HepG2 (cell line): ENCODE measurements around the gene ATOH8. TPM values are rescaled to one million over a fixed set of nuclear protein-coding genes. Genes with fewer than 3 reads are reported as not detected.

Experiments used
- AKAP8 ChIP-seq: sonication (generic); formaldehyde crosslinking; IDR thresholded peaks from 2 replicates; pipeline ENCODE4 v1.5.1; 2020; ENCODE audit warnings: mild to moderate bottlenecking, missing genetic modification reagents
- ARID3A ChIP-seq: IDR thresholded peaks from 2 replicates; pipeline ENCODE4 v1.6.1; 2012; ENCODE audit warnings: low read depth, low read length, improper control_type of control experiment
- BCL6 ChIP-seq: IDR thresholded peaks from 2 replicates; pipeline ENCODE4 v1.6.1; 2016; ENCODE audit warnings: missing genetic modification reagents, missing compliant biosample characterization
- BORCS8-MEF2B ChIP-seq: sonication (generic); formaldehyde crosslinking; IDR thresholded peaks from 2 replicates; pipeline ENCODE4 v1.8.0; 2022; ENCODE audit warnings: mild to moderate bottlenecking, missing genetic modification reagents
- GABPB1 ChIP-seq: IDR thresholded peaks from 2 replicates; pipeline ENCODE4 v1.6.1; 2016; ENCODE audit warnings: mild to moderate bottlenecking, missing genetic modification reagents, moderate library complexity, missing compliant biosample characterization
- HMG20B ChIP-seq: conservative IDR thresholded peaks from 2 replicates; pipeline ENCODE4 v1.6.1; 2016; ENCODE audit warnings: missing genetic modification reagents, missing compliant biosample characterization
- HOXA9 ChIP-seq: sonication (generic); formaldehyde crosslinking; IDR thresholded peaks from 2 replicates; pipeline ENCODE4 v1.8.1; 2022; ENCODE audit warnings: missing genetic modification reagents, mild to moderate bottlenecking, moderate library complexity, borderline replicate concordance
- JDP2 ChIP-seq: sonication (generic); formaldehyde crosslinking; IDR thresholded peaks from 2 replicates; pipeline ENCODE4 v1.8.1; 2022; ENCODE audit warnings: missing genetic modification reagents, borderline replicate concordance
- NR3C1 ChIP-seq: sonication (generic); formaldehyde crosslinking; IDR thresholded peaks from 2 replicates; pipeline ENCODE4 v1.4.0; 2020; ENCODE audit warnings: missing genetic modification reagents
- THAP8 ChIP-seq: sonication (generic); formaldehyde crosslinking; IDR thresholded peaks from 2 replicates; pipeline ENCODE4 v1.5.1; 2020; ENCODE audit warnings: missing genetic modification reagents, mild to moderate bottlenecking, borderline replicate concordance
- XBP1 ChIP-seq: sonication (generic); formaldehyde crosslinking; IDR thresholded peaks from 2 replicates; pipeline ENCODE4 v1.5.0; 2020; ENCODE audit warnings: missing genetic modification reagents
- YEATS2 ChIP-seq: sonication (generic); formaldehyde crosslinking; IDR thresholded peaks from 2 replicates; pipeline ENCODE4 v1.4.0; 2020; ENCODE audit warnings: missing genetic modification reagents, borderline replicate concordance
- ZNF460 ChIP-seq: sonication (generic); formaldehyde crosslinking; IDR thresholded peaks from 2 replicates; pipeline ENCODE4 v1.5.1; 2020; ENCODE audit warnings: missing genetic modification reagents, mild to moderate bottlenecking, borderline replicate concordance
- ZNF547 ChIP-seq: sonication (generic); formaldehyde crosslinking; IDR thresholded peaks from 2 replicates; pipeline ENCODE4 v1.5.1; 2020; ENCODE audit warnings: mild to moderate bottlenecking, missing genetic modification reagents
- ZNF709 ChIP-seq: sonication (generic); formaldehyde crosslinking; IDR thresholded peaks from 2 replicates; pipeline ENCODE4 v1.5.0; 2020; ENCODE audit warnings: mild to moderate bottlenecking, missing genetic modification reagents
- ZNF83 ChIP-seq: sonication (generic); formaldehyde crosslinking; IDR thresholded peaks from 2 replicates; pipeline ENCODE4 v1.4.0; 2020; ENCODE audit warnings: missing genetic modification reagents, mild to moderate bottlenecking, borderline replicate concordance
- ZNF883 ChIP-seq: sonication (generic); formaldehyde crosslinking; IDR thresholded peaks from 2 replicates; pipeline ENCODE4 v1.5.1; 2020; ENCODE audit warnings: mild to moderate bottlenecking, missing genetic modification reagents; ENCODE audit errors: not compliant biosample characterization
- ZSCAN31 ChIP-seq: sonication (generic); formaldehyde crosslinking; IDR thresholded peaks from 2 replicates; pipeline ENCODE4 v1.5.0; 2020; ENCODE audit warnings: low read depth, mild to moderate bottlenecking, missing genetic modification reagents
- ZSCAN5A ChIP-seq: sonication (generic); formaldehyde crosslinking; IDR thresholded peaks from 2 replicates; pipeline ENCODE4 v1.8.0; 2022; ENCODE audit warnings: mild to moderate bottlenecking, missing genetic modification reagents, borderline replicate concordance
- polyA plus RNA-seq, 8 experiments: library from polyadenylated mRNA; depleted of rRNA in 3 of 8; stranded (reverse) in 7 of 8; unstranded in 1 of 8; fragments of >200 nt; fragmentation: Illumina TruSeq in 4 of 8; extraction: Trizol in 4 of 8; gene quantifications; 2 replicates each; pipeline versions ENCODE4 v1.2.1 to v1.2.3, GENCODE V29; 2011 to 2016; ENCODE audit warnings: low read depth in 4 of 8, missing spikeins in 1 of 8, mixed read lengths in 1 of 8; ENCODE audit not compliant: insufficient read depth in 1 of 8
- total RNA-seq, 5 experiments: library from RNA; depleted of rRNA; stranded (reverse); fragments of >200 nt; fragmentation: Illumina TruSeq; extraction: Trizol; gene quantifications; 2 replicates each; pipeline ENCODE4 v1.2.3, GENCODE V29; 2016; ENCODE audit warnings: low read depth in 1 of 5
- TF ChIP-seq, protein P1 (sequence below): sonication (generic); formaldehyde crosslinking; IDR thresholded peaks from 2 replicates; pipeline ENCODE4 v1.4.0; 2020; ENCODE audit warnings: missing genetic modification reagents
- TF ChIP-seq, protein P2 (sequence below): sonication (generic); formaldehyde crosslinking; IDR thresholded peaks from 2 replicates; pipeline ENCODE4 v1.5.0; 2020; ENCODE audit warnings: mild to moderate bottlenecking, missing genetic modification reagents

The ATOH8 gene
- total and polyA plus RNA-seq, 2 of the 13 experiments (the other 11 are each of a cell fraction or from before 2014, with no cell fraction given), result 0.13 to 0.61 TPM

DNA sequence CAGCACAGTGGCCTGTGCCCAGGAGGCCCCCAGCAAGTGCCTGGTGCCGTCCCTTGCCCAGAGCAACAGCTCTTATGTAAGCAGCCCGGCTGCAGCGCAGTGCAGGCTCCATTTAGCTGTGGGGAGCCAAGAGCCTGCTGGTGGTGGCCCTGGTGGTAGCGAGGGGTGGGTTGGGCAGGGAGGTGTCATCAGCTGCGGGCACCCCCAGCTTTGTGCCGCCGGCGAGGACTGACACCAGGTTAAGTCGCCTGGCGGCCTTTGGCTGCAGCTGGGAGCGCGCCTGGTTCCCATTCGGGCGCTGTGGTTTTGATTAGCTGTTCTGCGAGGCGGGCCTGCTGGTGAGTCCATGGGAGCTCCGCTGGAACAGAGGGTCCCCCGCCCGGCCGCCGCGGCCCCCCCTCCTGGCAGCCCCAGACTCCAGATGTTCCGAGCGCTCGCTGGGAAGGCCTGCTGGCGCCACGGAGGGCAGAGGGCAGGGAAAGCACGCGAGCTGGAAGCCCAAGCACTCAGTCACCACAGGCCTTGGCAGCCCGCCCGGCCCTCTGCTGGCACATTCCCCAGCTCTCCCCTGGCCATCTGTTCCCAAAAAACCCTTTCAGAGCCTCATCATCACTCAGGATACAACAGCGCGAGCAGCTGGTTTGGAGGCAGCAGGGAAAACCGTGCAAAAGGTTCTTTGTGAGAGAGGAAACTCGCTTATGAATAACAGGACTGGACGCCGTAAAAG lies 18.4 kb downstream of the ATOH8 start (continued):
- TF ChIP-seq ARID3A (no peak), ZNF83 (CRISPR knock-in tag) (no peak), GABPB1 (CRISPR knock-in tag) (peak; percentile 64; the same call in 1 of the 2 replicates), ZSCAN5A (CRISPR knock-in tag) (no peak), XBP1 (CRISPR knock-in tag) (no peak), HMG20B (0 out of 2 replicates have a peak, but pooled peaks have one; percentile 15), AKAP8 (CRISPR knock-in tag) (no peak), NR3C1 (CRISPR knock-in tag) (no peak), ZNF547 (CRISPR knock-in tag) (peak; percentile 50; the same call in 1 of the 2 replicates), ZNF709 (no peak), JDP2 (CRISPR knock-in tag) (no peak), YEATS2 (no peak), THAP8 (CRISPR knock-in tag) (no peak), ZNF460 (CRISPR knock-in tag) (no peak), BORCS8-MEF2B (CRISPR knock-in tag) (no peak), HOXA9 (CRISPR knock-in tag) (no peak), BCL6 (CRISPR knock-in tag) (peak; percentile 54; the same call in 1 of the 2 replicates), ZSCAN31 (CRISPR knock-in tag) (peak; percentile 42; the same call in 1 of the 2 replicates), ZNF883 (CRISPR knock-in tag) (no peak)
- TF ChIP-seq, protein P1, sequence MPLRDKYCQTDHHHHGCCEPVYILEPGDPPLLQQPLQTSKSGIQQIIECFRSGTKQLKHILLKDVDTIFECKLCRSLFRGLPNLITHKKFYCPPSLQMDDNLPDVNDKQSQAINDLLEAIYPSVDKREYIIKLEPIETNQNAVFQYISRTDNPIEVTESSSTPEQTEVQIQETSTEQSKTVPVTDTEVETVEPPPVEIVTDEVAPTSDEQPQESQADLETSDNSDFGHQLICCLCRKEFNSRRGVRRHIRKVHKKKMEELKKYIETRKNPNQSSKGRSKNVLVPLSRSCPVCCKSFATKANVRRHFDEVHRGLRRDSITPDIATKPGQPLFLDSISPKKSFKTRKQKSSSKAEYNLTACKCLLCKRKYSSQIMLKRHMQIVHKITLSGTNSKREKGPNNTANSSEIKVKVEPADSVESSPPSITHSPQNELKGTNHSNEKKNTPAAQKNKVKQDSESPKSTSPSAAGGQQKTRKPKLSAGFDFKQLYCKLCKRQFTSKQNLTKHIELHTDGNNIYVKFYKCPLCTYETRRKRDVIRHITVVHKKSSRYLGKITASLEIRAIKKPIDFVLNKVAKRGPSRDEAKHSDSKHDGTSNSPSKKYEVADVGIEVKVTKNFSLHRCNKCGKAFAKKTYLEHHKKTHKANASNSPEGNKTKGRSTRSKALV, result peak; percentile 92
- TF ChIP-seq, protein P2, sequence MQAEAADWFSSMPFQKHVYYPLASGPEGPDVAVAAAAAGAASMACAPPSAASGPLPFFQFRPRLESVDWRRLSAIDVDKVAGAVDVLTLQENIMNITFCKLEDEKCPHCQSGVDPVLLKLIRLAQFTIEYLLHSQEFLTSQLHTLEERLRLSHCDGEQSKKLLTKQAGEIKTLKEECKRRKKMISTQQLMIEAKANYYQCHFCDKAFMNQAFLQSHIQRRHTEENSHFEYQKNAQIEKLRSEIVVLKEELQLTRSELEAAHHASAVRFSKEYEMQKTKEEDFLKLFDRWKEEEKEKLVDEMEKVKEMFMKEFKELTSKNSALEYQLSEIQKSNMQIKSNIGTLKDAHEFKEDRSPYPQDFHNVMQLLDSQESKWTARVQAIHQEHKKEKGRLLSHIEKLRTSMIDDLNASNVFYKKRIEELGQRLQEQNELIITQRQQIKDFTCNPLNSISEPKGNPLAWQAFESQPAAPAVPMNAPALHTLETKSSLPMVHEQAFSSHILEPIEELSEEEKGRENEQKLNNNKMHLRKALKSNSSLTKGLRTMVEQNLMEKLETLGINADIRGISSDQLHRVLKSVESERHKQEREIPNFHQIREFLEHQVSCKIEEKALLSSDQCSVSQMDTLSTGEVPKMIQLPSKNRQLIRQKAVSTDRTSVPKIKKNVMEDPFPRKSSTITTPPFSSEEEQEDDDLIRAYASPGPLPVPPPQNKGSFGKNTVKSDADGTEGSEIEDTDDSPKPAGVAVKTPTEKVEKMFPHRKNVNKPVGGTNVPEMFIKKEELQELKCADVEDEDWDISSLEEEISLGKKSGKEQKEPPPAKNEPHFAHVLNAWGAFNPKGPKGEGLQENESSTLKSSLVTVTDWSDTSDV (CRISPR knock-in tag), result no peak
